Glomerular endothelial cell (primary cell): Measurements from ENCODE around the gene RELB. TPM values are rescaled to one million over a fixed set of nuclear protein-coding genes. Genes with fewer than 3 reads are reported as not detected.
A peak's percentile ranks its signal among the peaks of the same experiment; 100 is the strongest.

ENCODE experiments used
- DNase-seq: peaks from one replicate; pipeline ENCODE4 v3.0.0-alpha.2; 2011; ENCODE audit warnings: low read depth, low spot score; ENCODE audit errors: extremely low read depth
- total RNA-seq: library from RNA; depleted of rRNA; stranded (reverse); fragments of >200 nt; gene quantifications from 2 replicates; pipeline ENCODE4 v1.2.3, GENCODE V29; 2015

RELB gene
- total RNA-seq, 1 donor from 2014 or later = 46.9 TPM

GRCh38 chr19:45020071-45020470 lies 18.8 kb downstream of the RELB start:
- no peak for DNase-seq

GRCh38 chr19:45021971-45022370 lies 20.7 kb downstream of the RELB start:
- no peak for DNase-seq

GRCh38 chr19:45023048-45023447 lies 21.8 kb downstream of the RELB start:
- DNase-seq = no peak

GRCh38 chr19:45025264-45025663 lies 24.0 kb downstream of the RELB start:
- DNase-seq = no peak

GRCh38 chr19:45027371-45027770 lies 26.1 kb downstream of the RELB start:
- no peak for DNase-seq

GRCh38 chr19:45030825-45031224 lies 29.6 kb downstream of the RELB start:
- DNase-seq = no peak

- DNase-seq = no peak
Observed at GRCh38 chr19:45032421-45032820, 31.2 kb downstream of the RELB start.

- no peak for DNase-seq
Observed at GRCh38 chr19:45035755-45036154, 34.5 kb downstream of the RELB start.

- DNase-seq = no peak
Observed at GRCh38 chr19:45037393-45038169, 36.3 kb downstream of the RELB start.

- DNase-seq = peak; percentile 29
Observed at GRCh38 chr19:45038931-45039893, 37.9 kb downstream of the RELB start, which contains the start of gene CLASRP. Gene CLASRP (plus strand): TSS chr19:45039045. CDS start chr19:45040213, 1,168 bp downstream.

GRCh38 chr19:45040059-45040771 lies 39.0 kb downstream of the RELB start:
- no peak for DNase-seq

GRCh38 chr19:45041125-45041524 lies 39.9 kb downstream of the RELB start:
- DNase-seq = no peak

GRCh38 chr19:45045671-45046353 lies 44.5 kb downstream of the RELB start:
- DNase-seq = no peak

GRCh38 chr19:45046355-45046754 lies 45.1 kb downstream of the RELB start:
- DNase-seq = no peak

GRCh38 chr19:45047188-45047797 lies 46.0 kb downstream of the RELB start:
- no peak for DNase-seq

- no peak for DNase-seq
Observed at GRCh38 chr19:45049073-45049736, 47.9 kb downstream of the RELB start.

GRCh38 chr19:45050036-45050435 lies 48.8 kb downstream of the RELB start:
- no peak for DNase-seq

- DNase-seq = no peak
Observed at GRCh38 chr19:45051929-45052579, 50.8 kb downstream of the RELB start.

GRCh38 chr19:45056831-45057230 lies 55.6 kb downstream of the RELB start:
- DNase-seq = no peak
